Measurements from ENCODE around the gene APEX2. TPM values are rescaled to one million over a fixed set of nuclear protein-coding genes. Genes with fewer than 3 reads are reported as not detected.

APEX2 gene
- total and polyA plus RNA-seq, 2 of the 4 experiments (the other 2 are of a cell fraction), result 3.4 to 16.5 TPM

DNA sequence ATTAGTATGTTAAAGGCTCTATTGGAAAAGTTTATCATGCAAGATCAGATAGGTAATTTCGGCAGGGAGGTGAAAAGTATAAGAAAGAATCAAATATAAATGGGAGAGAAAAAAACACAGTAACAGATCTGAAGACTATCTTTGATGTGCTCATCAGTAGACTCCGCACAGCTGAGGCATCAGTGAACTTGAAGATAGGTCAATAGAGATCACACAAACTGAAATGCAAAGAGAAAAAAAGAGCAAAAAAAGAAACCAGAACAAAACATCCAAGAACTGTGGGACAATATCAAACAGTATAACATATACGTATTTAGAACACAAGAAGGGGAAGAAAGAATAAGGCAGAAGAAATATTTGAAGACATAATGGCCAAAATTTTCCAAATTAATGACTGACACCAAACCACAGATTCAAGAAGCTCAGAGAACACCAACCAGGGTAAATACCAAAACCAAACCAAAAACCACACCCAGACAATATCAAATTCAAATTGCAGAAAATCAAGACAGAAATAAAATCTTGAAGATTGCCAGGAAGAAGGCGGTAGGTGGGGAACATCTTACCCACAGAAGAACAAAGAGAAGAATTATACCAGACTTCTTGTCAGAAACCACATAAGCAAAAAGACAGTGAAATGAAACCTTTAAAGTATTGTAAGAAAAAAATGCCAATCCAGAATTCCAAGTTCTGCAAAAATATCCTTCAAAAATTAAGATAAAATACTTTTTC, 35.2 kb upstream of the APEX2 start:
- Histone ChIP-seq H3K36me3 (ENCODE audit: control insufficient read depth, insufficient read depth, low read length) (no peaks in the 10 kb centered on the region), H3K56ac (ENCODE audit: extremely low read depth, insufficient read depth, low read length) (no peak overlapping the region), H3K27me3 (ENCODE audit: control insufficient read depth, insufficient read depth, low read length) (peaks cover 2% of the 10 kb centered on the region), H2BK20ac (ENCODE audit: low read depth, low read length) (no peak overlapping the region), H4K91ac (ENCODE audit: insufficient read depth, low read depth, low read length) (no peak overlapping the region), H4K5ac (ENCODE audit: low read depth, low read length) (no peak overlapping the region), H4K8ac (ENCODE audit: low read depth in 2 of 2, low read length in 2 of 2) (no peak overlapping the region), H3K9ac (ENCODE audit: low read depth, low read length) (no peak overlapping the region), H3K4me2 (ENCODE audit: low read depth, low read length) (no peak overlapping the region), H2AK5ac (ENCODE audit: low read depth, low read length) (no peak overlapping the region), H3K14ac (replicated peaks; ENCODE audit: low read depth, low read length) (no peak overlapping the region), H3K4ac (ENCODE audit: low read depth, low read length) (no peak overlapping the region), H3K79me1 (ENCODE audit: low read depth in 1 of 2, low read length in 2 of 2) (no peaks in the 10 kb centered on the region), H2BK120ac (ENCODE audit: low read depth, low read length) (no peak overlapping the region), H3K9me1 (ENCODE audit: insufficient read depth, low read length) (no peaks in the 10 kb centered on the region), H4K20me1 (ENCODE audit: insufficient read depth, low read length) (no peaks in the 10 kb centered on the region), H2BK5ac (ENCODE audit: low read depth, low read length, poor library complexity, severe bottlenecking) (no peak overlapping the region), H3K4me3 (ENCODE audit: insufficient read depth, low read depth, low read length) (no peak overlapping the region), H2AK9ac (replicated peaks; ENCODE audit: low read depth, low read length, poor library complexity) (no peak overlapping the region), H3K9me3 (ENCODE audit: control insufficient read depth, insufficient read depth, low read length) (no peaks in the 10 kb centered on the region), H3K18ac (ENCODE audit: low read depth, low read length) (no peak overlapping the region), H2AFZ (replicated peaks; ENCODE audit: low read length, poor library complexity) (no peak overlapping the region), H2BK15ac (ENCODE audit: low read depth, low read length) (no peak overlapping the region), H3K23ac (ENCODE audit: low read depth, low read length) (no peak overlapping the region), H3K4me1 (ENCODE audit: control insufficient read depth, insufficient read depth, low read length) (no peaks in the 10 kb centered on the region), H3K27ac (ENCODE audit: insufficient read depth, low read length) (no peak overlapping the region)
- dilution Hi-C loops (cut with HindIII; ENCODE audit: low sequenced_read_pairs, unreplicated experiment) (no loop called here), in situ Hi-C loops (cut with MboI; ENCODE audit: low sequenced_read_pairs) (no loop called here), intact Hi-C loops (cut with micrococcal nuclease) (no loop called here)
- CTCF ChIA-PET, result no interaction called here
- POLR2A ChIA-PET (ENCODE audit: unreplicated experiment), result no interaction called here
- no CpG with 5 or more reads among the region's 4 CpGs for WGBS, 2 experiments (ENCODE audit: extremely low coverage in 2 of 2, insufficient read length in 1 of 2)
- TF ChIP-seq NFE2L2 (IDR thresholded peaks at IDR 0.05; ENCODE audit: low read depth, low read length) (no peak), SMC3 (IDR thresholded peaks at IDR 0.05; ENCODE audit: low read depth, low read length) (no peak), RAD21 (IDR thresholded peaks at IDR 0.05; ENCODE audit: low read length) (no peak)
- no peak for DNase-seq
- no TSS peak for BruUV-seq (replicated peaks)
- no peak for ATAC-seq (ENCODE audit: low read depth)
